Measurements from ENCODE around the gene SEC62.

The SEC62 gene

DNA sequence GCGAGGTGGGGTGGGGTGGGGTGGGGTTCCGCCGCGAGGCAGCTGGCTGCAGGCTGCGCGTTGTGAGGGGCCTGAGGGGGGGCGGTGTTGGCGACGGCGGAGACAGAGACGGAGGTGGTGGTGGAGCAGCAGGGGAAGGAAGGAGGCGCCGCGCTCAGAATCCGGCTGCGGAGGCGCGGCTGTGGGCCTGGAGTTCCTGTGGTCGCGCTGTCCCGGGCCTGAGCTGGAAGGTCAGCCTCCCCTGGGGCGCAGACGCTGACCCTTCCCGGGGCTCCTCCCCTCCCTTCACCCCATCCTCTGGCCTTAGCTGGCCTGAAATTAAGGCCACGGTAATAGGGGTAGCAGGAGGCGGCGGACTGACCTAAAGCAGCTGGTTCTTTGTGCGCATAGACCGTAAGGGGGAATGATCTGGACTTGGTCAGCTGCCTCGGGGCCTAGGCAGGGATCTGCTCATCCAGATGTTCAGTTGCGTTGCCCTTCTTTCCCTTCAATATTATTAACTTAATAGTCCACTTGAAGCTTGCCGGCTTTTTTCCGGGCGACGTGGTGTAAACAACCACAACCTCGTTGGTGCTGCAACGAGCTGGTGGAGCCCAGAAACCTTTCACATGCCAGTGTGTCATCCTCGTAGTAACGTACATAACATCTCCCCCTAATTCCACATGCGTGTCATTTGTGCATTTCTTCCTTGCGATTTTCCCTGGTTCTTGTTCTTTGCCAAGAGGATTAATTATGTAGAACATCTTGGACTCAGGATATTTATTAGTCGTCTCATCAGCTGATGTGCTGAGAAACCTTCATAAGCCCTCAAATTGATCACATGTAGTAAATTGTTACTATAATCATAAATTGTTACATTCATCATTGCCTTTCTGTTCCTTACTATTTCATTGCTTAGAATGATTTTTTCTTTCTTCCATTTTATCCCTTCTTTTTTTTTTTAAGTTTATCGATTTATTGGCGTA, 626 bp downstream of the SEC62 start:
- in situ Hi-C loops (cut with HindIII; ENCODE audit: low sequenced_read_pairs) = no loop called here

DNA sequence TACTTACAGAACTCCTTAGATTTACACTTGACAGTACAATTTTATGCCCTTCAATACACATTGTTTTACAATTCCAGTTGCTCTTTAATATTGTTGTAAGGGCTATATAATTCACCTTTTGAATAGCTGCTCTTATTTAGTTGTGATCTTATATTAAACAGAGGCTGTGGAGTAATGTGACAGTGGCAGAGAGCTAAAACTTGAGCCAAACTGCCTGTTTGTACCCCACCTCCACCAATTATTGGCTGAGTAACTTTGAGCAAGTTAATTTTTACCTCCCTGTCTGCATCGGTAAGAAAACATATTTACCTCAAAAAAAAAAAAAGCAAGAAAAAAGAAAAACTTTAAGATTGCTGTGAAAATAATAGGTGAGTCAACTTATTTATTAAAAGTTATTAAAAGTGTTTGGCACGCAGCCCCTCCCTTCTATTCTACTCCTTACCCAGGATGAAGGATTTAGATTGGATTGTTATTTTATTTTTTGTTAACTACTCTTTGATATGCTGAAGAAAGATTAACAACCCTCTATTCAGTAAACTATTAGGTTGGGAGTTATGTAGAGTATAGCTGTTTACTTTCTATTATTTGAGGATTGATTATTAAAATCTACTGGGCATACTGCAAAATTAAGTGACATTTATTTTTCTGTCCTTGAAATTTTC, 1.7 kb downstream of the SEC62 start:
- in situ Hi-C loops (cut with HindIII; ENCODE audit: low sequenced_read_pairs) = no loop called here

DNA sequence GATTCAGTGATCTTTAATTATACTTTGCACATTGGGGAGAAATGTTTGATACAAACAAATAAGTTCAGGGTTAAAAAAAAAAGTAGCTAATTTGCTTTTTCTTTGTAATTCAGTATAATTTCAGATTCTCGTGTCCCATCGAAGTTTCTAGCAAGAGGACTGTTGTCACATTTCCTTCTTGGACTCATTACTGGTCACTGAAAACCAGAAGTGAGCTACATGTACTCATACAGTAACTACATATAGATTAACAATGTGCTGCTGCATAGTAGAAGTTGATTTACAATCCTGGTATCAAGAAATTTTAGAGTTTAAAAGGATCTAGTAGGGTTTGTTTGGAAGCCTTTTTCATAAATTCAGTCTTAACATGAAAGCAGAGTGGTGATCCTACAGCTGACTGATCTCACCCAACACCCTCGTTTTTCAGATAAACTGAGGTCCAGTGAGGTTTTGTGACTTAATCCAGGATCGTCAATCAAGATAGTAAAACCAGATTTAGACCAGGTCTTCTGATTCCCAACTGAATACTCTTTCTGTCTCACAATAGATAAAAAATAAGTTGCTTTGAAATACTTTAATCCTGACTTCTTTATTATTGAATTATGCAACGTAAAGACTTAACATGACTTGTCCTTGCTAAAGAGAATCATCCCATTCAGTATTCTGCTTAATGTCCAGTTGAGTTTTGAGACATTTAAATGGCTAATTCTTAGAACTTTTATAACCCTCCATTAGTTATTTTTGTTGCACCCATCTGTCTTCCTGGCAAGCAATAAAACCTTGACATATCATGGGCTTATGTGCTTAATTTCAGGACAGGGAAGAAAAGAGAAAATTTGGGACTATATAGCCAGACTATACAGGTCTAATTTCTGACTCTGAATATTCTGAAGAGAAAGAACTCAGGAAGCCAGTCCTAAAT, 2.8 kb downstream of the SEC62 start:
- in situ Hi-C loops (cut with HindIII; ENCODE audit: low sequenced_read_pairs) = no loop called here

DNA sequence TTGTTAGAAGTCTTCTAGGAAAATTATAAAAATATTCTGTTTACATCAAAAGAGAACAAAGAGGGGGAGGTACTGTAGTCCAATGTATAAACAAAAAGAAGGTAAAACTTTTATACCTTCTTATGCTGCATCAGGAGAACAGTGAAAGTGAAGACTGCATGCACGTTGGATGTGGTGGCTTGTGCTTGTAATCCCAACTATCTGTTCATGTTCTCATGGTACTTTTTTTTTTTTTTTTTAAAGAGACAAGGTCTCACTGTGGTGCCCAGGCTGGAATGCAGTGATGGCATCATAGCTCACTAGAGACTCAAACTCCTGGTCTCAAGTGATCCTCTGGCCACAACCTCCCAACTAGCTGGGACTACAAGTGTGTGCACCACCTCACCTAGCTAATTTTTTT, 4.2 kb downstream of the SEC62 start:
- in situ Hi-C loops (cut with HindIII; ENCODE audit: low sequenced_read_pairs) = no loop called here

DNA sequence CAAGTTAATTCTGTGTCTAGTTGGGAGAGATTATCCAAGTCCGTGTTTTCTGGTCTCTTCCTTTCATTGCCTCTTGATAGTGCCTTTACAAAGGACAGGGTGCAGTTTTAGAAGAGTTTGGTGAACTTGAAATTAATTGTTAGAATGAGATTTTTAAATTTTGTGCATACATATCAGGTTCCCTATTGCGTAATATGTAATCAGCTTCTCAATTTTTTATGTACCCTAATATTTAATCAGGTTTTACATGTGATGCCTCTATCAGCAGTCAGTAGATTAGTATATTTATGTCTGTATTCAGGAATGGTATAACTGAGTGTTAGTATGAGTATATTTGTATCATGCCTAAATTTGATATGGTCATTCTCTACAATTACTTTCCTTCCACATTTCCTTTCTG, 4.9 kb downstream of the SEC62 start:
- in situ Hi-C loops (cut with HindIII; ENCODE audit: low sequenced_read_pairs) = no loop called here

DNA sequence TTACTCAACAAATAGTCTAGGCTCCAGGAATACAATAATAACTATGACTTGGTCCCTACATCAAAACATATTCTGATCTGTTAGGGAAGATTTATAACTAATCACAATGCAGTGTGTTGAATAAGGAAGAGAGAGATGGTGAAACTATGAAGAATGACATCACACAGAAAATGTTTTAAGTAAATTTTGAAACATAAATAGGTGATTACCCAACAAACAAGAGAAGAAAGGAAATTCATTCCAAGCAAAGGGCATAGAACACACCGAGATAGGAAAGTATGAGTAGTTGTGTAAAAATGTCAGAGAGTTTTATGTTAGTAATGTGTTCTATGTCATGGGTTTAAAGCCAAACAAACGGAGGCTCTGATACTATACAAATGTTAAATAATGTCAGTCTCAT, 13.4 kb downstream of the SEC62 start:
- in situ Hi-C loops (cut with HindIII; ENCODE audit: low sequenced_read_pairs) = no loop called here

DNA sequence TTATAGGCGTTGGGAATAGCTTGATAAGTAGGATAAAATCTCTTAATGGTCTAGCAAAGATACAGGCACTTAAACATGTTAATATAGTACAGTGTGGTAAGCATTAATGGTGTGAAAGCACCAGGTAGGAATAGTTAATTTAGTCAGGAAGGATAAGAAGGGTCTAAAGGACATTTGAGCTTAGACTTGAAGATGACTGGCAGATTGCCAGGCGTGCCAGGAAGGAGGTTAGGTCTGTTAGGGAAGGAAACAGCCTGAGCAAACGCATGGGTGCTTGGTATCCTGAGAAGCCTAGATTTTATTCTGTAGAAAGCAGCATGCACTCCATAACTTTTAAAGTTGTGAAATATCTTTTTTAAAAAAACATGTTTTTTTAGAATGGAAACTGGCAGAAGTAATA, 17.7 kb downstream of the SEC62 start:
- in situ Hi-C loops (cut with HindIII; ENCODE audit: low sequenced_read_pairs) = no loop called here

DNA sequence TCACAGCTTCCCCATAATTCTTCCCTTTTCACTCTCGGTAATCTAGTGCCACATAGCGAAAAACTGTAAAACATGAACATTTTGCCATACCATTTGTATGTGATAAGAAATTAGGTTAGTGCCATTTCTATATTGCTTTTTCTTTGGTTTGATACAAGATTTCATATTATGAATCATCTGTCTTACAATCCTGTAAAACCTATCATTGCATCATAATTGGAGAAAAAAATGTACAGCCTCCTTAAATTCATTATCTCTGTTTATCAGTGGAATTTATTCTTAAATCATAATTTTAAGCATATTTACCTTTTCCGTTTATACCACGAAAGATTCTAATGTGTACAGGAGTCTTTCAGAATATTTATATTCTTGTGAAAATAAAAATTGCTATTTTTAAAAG, 23.8 kb downstream of the SEC62 start:
- in situ Hi-C loops (cut with HindIII; ENCODE audit: low sequenced_read_pairs) = no loop called here

DNA sequence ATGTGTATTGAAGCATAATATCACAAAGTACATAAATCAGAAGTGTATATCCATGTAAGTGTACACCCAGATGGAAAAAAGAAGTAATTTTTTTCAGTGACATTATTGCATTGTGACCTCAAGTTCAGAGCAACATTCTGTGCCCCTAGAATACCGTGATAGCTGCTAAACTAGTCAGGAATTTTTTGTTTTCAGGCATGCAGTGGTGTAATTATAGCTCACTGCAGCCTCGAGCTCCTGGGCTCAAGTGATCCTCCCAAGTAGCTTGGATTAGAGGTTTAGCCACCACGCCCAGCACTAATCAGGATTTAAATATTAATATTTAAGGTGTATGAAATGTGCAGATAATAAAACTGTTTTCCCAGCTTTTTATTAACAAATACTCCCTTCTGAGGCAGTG, 25.5 kb downstream of the SEC62 start:
- in situ Hi-C loops (cut with HindIII; ENCODE audit: low sequenced_read_pairs) = no loop called here

DNA sequence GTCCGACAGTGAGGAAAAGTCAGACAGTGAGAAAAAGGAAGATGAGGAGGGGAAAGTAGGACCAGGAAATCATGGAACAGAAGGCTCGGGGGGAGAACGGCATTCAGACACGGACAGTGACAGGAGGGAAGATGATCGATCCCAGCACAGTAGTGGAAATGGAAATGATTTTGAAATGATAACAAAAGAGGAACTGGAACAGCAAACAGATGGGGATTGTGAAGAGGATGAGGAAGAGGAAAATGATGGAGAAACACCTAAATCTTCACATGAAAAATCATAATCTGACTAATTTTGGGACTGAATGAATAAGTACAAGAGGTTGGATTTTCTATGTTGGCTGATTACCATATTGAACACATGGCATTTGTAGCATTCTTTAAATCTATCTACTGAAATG, 26.2 kb downstream of the SEC62 start:
- in situ Hi-C loops (cut with HindIII; ENCODE audit: low sequenced_read_pairs) = no loop called here

DNA sequence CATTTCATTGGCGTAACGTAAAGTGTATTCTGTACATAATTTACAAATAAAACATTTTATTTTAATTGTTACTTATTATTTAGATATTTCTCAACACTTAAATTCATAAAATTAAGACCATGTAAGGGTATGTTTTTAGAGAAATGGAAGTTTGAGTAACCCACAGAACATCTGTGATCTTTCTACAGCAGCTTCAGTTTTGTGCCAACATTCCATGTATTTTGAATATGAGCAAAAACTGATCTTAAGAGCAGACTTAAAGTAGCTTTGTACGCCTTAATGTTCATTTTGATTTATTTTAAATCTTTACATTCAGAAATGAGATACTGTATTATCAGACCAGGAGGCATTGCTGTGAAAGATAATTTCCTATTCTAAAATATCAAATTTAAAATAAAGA, 27.2 kb downstream of the SEC62 start:
- in situ Hi-C loops (cut with HindIII; ENCODE audit: low sequenced_read_pairs) = no loop called here

DNA sequence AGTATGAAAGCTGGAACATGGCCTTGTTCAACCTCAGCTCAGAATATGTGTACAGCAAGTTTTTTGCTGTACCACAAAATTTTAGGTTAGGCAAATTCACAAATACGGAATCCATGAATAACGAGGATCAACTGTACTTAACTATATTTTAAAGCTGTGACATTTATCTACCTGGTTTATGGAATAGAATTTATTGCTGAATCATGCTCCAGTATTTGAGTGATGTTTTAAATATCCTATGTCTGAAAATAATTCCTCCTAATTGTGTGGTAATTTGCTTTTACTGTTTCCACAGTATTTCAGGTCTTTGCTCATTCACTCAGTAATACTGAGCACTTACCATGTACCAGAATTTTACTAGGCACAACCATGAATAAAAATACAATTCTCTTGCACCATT, 29.5 kb downstream of the SEC62 start:
- in situ Hi-C loops (cut with HindIII; ENCODE audit: low sequenced_read_pairs) = no loop called here

DNA sequence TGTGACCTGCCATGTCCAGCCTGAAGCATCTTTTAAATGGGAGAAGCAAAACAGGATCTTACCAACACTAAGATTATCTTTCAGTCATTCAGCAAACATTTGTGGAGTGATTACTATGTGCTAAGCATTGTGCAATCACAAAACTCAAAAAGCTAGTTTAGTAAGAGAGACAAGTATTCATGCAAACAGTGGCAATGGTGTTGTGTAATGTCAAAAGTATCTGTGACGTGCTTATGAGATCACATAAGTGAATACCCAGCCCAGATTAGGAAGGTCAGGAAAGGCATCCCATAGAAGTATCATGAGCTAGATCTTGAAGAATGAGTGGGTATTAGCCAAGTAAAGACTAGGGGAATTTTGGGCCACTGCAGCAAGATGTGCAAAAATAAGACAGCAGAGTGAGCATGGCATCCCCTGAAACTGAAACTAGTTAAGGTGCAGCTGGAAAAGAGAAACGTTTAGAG, 32.1 kb downstream of the SEC62 start:
- in situ Hi-C loops (cut with HindIII; ENCODE audit: low sequenced_read_pairs) = no loop called here

DNA sequence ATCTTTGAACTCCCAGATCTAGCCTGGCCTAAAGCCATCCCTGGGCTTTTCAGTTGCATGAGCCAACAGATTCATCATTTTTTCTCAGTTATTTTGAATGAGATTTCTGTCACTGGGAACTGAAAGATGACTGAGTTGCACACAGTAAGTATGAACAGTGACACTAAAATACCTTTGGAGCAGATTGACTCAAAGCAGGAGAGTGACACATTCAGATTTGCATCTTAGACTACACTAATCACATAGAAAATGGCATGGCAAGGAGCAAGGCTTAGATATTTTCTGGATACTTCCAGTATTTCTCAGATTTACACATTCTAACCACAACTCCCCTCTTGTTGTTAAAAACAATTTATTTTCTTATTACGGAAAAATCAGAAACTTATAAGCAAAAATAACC, 32.8 kb downstream of the SEC62 start:
- in situ Hi-C loops (cut with HindIII; ENCODE audit: low sequenced_read_pairs) = no loop called here

DNA sequence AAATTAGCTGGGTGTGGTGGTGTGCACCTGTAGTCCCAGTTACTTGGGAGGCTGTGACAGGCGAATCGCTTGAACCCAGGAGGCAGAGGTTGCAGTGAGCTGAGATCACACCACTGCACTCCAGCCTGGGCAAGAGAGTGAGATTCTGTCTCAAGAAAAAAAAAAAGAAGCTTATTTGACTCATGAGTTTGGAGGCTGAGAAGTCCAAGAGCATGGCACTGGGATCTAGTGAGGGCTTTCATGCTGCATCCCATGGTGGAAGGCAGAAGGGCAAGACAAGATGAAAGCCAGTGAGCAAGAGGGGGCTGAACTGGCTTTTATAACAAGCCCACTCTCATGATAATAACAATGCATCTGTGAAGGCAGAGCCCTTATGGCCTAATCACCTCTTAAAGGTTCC, 33.4 kb downstream of the SEC62 start:
- in situ Hi-C loops (cut with HindIII; ENCODE audit: low sequenced_read_pairs) = no loop called here

DNA sequence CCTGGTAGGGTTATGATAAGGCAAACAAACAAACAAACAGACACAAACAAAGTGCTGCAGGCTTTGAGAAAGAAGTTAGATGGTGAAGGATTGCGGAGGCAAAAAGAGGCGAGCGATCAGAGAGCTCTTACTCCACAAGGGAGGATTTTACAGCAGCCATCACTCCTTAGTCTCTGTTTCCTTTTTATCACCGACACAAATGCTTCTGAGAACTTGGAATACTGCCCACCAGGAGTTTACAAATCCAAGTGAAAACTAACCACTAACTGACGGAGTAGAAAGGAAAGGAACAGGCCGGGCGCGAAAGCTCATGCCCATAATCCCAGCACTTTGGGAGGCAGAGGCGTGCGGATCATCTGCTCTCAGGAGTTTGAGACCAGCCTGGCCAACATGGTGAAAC, 35.6 kb downstream of the SEC62 start:
- in situ Hi-C loops (cut with HindIII; ENCODE audit: low sequenced_read_pairs) = no loop called here

DNA sequence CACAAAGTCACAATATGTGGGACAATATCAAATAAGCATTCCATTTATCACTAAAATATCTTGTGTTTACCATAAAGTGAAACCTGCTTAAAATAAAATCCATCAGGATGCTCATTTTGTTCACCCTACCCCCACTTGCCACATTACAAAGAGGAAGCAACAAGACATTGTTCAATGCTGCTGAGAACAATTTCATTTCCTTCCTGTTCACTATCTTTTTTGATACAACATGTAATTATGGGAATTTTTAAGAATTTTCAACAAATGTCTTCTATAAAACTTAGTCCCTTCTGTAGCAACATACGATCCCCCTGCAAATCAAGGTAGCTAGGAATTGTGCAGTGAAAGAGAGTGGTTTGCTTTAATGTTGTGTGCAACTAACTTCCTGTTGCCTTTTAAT, 36.3 kb downstream of the SEC62 start:
- in situ Hi-C loops (cut with HindIII; ENCODE audit: low sequenced_read_pairs) = no loop called here

DNA sequence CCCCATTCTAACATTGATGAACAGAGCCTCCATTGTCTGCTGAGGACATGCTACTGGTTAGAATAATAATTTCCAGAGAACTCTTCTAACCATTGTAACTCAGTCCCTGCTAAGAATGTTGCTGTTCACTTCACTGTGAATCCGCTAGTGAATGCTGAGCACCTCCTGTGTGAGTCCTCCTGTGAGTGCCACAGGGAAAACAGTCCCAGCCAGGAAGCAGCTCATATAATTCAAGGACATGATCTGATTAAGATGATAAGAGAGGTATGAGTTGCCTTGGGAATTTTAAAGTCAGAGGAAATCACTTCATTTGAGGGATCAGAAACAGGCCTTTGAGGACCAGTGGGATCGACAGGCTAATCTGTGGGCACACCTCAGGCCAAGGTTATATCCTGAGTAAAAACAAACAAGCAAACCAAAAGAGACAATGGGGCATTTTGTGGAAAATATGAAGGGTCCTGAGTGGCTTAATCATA, 37.3 kb downstream of the SEC62 start:
- in situ Hi-C loops (cut with HindIII; ENCODE audit: low sequenced_read_pairs) = no loop called here

DNA sequence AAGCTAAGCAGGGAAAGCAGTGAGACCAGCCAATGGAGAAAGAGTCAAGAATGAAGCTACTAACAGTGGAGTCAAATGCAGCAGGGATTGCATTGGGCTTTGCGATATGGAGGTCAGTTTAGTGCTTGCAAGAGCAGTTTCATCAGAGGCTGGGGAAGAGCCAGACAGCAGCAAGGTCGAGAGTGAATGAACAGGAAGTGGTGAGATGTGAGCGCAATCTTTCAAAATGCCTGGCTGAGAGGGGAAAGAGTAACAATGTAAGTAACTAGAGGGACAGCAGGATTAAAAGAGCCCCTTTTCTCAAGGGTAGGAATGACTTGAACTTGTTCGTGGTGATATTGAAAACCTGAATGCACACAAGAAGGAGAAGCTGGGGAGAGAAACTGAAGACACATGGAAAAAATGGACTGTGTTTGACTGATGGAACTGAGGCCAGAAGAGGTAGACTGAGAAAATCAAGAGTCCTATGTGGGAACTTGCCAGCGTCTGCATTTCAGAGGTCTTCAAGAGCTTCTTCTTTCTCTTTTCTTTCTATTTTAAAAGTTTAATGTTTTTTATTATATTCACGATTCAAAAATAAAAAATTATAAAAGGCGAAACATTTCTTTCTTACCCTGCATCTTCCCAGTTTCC, 40.5 kb downstream of the SEC62 start:
- in situ Hi-C loops (cut with HindIII; ENCODE audit: low sequenced_read_pairs) = no loop called here

DNA sequence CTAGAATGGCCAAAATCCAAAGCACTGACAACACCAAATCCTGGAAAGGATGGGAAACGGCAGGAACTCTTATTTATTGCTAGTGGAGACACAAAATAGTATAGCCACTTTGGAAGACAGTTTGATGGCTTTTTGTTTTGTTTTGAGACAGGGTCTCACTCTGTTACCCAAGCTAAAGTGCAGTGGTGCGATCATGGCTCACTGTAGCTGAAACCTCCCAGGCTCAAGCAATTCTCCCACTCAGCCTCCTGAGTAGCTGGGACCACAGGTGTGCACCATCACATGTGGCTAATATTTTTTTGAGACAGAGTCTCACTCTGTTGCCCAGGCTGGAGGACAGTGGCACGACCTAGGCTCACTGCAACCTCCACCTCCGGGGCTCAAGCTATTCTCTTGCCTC, 43.9 kb downstream of the SEC62 start:
- in situ Hi-C loops (cut with HindIII; ENCODE audit: low sequenced_read_pairs) = no loop called here
